Measurements from ENCODE around the gene SLC8A1.

SLC8A1 gene

GRCh38 chr2:40187054-40187453 lies 264.8 kb downstream of the SLC8A1 start:
- intact Hi-C loops (cut with DNase I; ENCODE audit: low total_unique reads), result no loop called here
- H3K9me3 ChIP-seq, result no peaks in the 10 kb centered on the region

GRCh38 chr2:40184551-40184950 lies 267.3 kb downstream of the SLC8A1 start:
- Histone ChIP-seq H3K27me3 (no peaks in the 10 kb centered on the region), H3K36me3 (no peaks in the 10 kb centered on the region), H3K9me3 (no peaks in the 10 kb centered on the region), H3K27ac (no peak overlapping the region), H3K4me3 (no peak overlapping the region), H3K4me1 (no peaks in the 10 kb centered on the region)
- TF ChIP-seq CTCF (IDR thresholded peaks at IDR 0.05), result no peak
- DNase-seq, result no peak
- intact Hi-C loops (cut with DNase I; ENCODE audit: low total_unique reads), result no loop called here

More at GRCh38 chr2:40187054-40187453, 264.8 kb downstream of the SLC8A1 start:
- no peak overlapping the region for H3K4me3 ChIP-seq
- no peaks in the 10 kb centered on the region for H3K36me3 ChIP-seq
- DNase-seq, result no peak
- H3K27ac ChIP-seq, result no peak overlapping the region
- no peaks in the 10 kb centered on the region for H3K4me1 ChIP-seq
- no peak for TF ChIP-seq CTCF (IDR thresholded peaks at IDR 0.05)
- H3K27me3 ChIP-seq, result no peaks in the 10 kb centered on the region

GRCh38 chr2:40181855-40182254 lies 270.0 kb downstream of the SLC8A1 start:
- no peak for TF ChIP-seq CTCF (IDR thresholded peaks at IDR 0.05)
- no peaks in the 10 kb centered on the region for H3K36me3 ChIP-seq
- DNase-seq, result no peak

GRCh38 chr2:40179801-40180200 lies 272.1 kb downstream of the SLC8A1 start:
- intact Hi-C loops (cut with DNase I; ENCODE audit: low total_unique reads), result no loop called here
- H3K27me3 ChIP-seq, result no peaks in the 10 kb centered on the region
- H3K4me1 ChIP-seq, result no peaks in the 10 kb centered on the region
- no peaks in the 10 kb centered on the region for H3K9me3 ChIP-seq
- no peak for TF ChIP-seq CTCF (IDR thresholded peaks at IDR 0.05)
- H3K27ac ChIP-seq, result no peak overlapping the region
- no peak for DNase-seq
- H3K36me3 ChIP-seq, result no peaks in the 10 kb centered on the region
- H3K4me3 ChIP-seq, result no peak overlapping the region

More at GRCh38 chr2:40181855-40182254, 270.0 kb downstream of the SLC8A1 start:
- no peak overlapping the region for H3K4me3 ChIP-seq
- H3K27me3 ChIP-seq, result no peaks in the 10 kb centered on the region
- H3K9me3 ChIP-seq, result no peaks in the 10 kb centered on the region
- no peaks in the 10 kb centered on the region for H3K4me1 ChIP-seq
- H3K27ac ChIP-seq, result no peak overlapping the region
- intact Hi-C loops (cut with DNase I; ENCODE audit: low total_unique reads), result no loop called here

- DNase-seq, result no peak
- Histone ChIP-seq H3K9me3 (no peaks in the 10 kb centered on the region), H3K4me1 (no peaks in the 10 kb centered on the region), H3K36me3 (no peaks in the 10 kb centered on the region), H3K27me3 (no peaks in the 10 kb centered on the region), H3K27ac (no peak overlapping the region), H3K4me3 (no peak overlapping the region)
- intact Hi-C loops (cut with DNase I; ENCODE audit: low total_unique reads), result no loop called here
- TF ChIP-seq CTCF (IDR thresholded peaks at IDR 0.05), result no peak
Observed at GRCh38 chr2:40178971-40179370, 272.9 kb downstream of the SLC8A1 start.

GRCh38 chr2:40178171-40178778 lies 273.6 kb downstream of the SLC8A1 start:
- Histone ChIP-seq H3K36me3 (no peaks in the 10 kb centered on the region), H3K4me1 (no peaks in the 10 kb centered on the region), H3K27me3 (no peaks in the 10 kb centered on the region), H3K27ac (no peak overlapping the region), H3K4me3 (no peak overlapping the region), H3K9me3 (no peaks in the 10 kb centered on the region)
- intact Hi-C loops (cut with DNase I; ENCODE audit: low total_unique reads), result no loop called here
- no peak for DNase-seq
- TF ChIP-seq CTCF (IDR thresholded peaks at IDR 0.05), result no peak
